Heart right ventricle (tissue), 16 donors: Measurements from ENCODE around the gene PXDC1. TPM values are rescaled to one million over a fixed set of nuclear protein-coding genes. Genes with fewer than 3 reads are reported as not detected.

ENCODE experiments used
- ATAC-seq, 8 donors: fragments of 200-7000 bp; cut with Tn5 transposase; one replicate each; pipeline ENCODE4 v1.9.1; 2020; ENCODE audit warnings: mild to moderate bottlenecking in 8 of 8, moderate library complexity in 8 of 8, moderate number of reproducible peaks in 1 of 8
- DNase-seq, 2 donors: peaks; one replicate each; pipeline ENCODE4 v3.0.0-alpha.2; 2020
- H3K27ac ChIP-seq, 10 donors: fragments of 200-600 bp; sonication (generic) in 2 of 10; one replicate each; pipeline versions ENCODE4 v1.5.0 to v1.8.0; 2020 to 2022; ENCODE audit warnings: mild to moderate bottlenecking in 3 of 10
- H3K27me3 ChIP-seq, 7 donors: fragments of 200-600 bp; one replicate each; pipeline ENCODE4 v1.8.0; 2021 to 2022; ENCODE audit warnings: mild to moderate bottlenecking in 2 of 7
- H3K36me3 ChIP-seq, 9 donors: fragments of 200-600 bp; sonication (generic) in 1 of 9; one replicate each; pipeline versions ENCODE4 v1.5.0 to v1.8.0; 2020 to 2022; ENCODE audit warnings: mild to moderate bottlenecking in 2 of 9
- H3K4me1 ChIP-seq, 9 donors: fragments of 200-600 bp; sonication (generic) in 1 of 9; one replicate each; pipeline versions ENCODE4 v1.5.0 to v1.8.0; 2020 to 2022; ENCODE audit warnings: mild to moderate bottlenecking in 4 of 9
- H3K4me3 ChIP-seq, 10 donors: fragments of 200-600 bp; sonication (generic) in 2 of 10; one replicate each; pipeline versions ENCODE4 v1.5.0 to v1.8.0; 2020 to 2022; ENCODE audit warnings: mild to moderate bottlenecking in 7 of 10, moderate library complexity in 2 of 10
- H3K9me3 ChIP-seq, 11 donors: fragments of 200-600 bp in 10 of 11; sonication (generic) in 2 of 11; one replicate each; pipeline versions ENCODE4 v1.5.0 to v1.8.0; 2013 to 2022; ENCODE audit warnings: mild to moderate bottlenecking in 2 of 11, control low read depth in 1 of 11, moderate library complexity in 1 of 11
- WGBS, 2 donors: extraction: QIAGEN DNeasy Blood & Tissue Kit; methylation state at CpG; one replicate each; pipeline ENCODE4 v1.1.7; 2013; ENCODE audit warnings: inconsistent platforms in 1 of 2; 5-methylcytosine and 5-hydroxymethylcytosine counted together
- intact Hi-C, 10 donors: fragments of 100-400 bp; cut with DNase I; formaldehyde crosslinking; loops; one replicate each; pipeline versions ENCODE4 v1.11.1 to v1.14.2; 2022
- polyA plus RNA-seq, 2 donors: library from polyadenylated mRNA; stranded (reverse); fragments of 200-250 nt; gene quantifications; one replicate each; pipeline ENCODE4 v1.2.3, GENCODE V29; 2013
- total RNA-seq, 10 donors: library from RNA; stranded (reverse); fragmentation: NEBNext Ultra II Directional in 3 of 10; extraction: Animal tissue kit (Norgen Biotek cat#: 25700) in 3 of 10; gene quantifications; one replicate each; pipeline versions ENCODE4 v1.2.1 to v1.2.4, GENCODE V29; 2021 to 2023
- TF ChIP-seq, protein P1 (sequence below), 9 donors: fragments of 200-600 bp; sonication (generic) in 2 of 9; IDR thresholded peaks; one replicate each; pipeline versions ENCODE4 v1.5.0 to v1.8.0; 2021 to 2022; ENCODE audit warnings: antibody characterized with exemption in 9 of 9, mild to moderate bottlenecking in 5 of 9, moderate library complexity in 1 of 9
- donor health status: Arrhythmogenic right ventricular cardiomyopathy.
- donor health status: ischemic (EF 13 %, LVEDD 7.1; RV severe dilation, severe dysfunction).
- donor health status: healthy with polysubstance abuse.
- donor health status: DM: no; HTN: yes; CAD: no.
- donor health status: DM: no; HTN: no; CAD: no.
- donor health status: ischemic (EF 25% LVEDD 6.9; RV normal size, moderate dysfunction).
- donor health status: ischemic (EF 25% LVEDD 5.7; RV mildly dilated, moderate dysfunction).
- donor health status: healthy.
- donor health status: DM: yes; HTN: yes; CAD: no.
- donor health status: Ischemic cardiomyopathy.
- donor health status: ischemic (EF 35%, LVEDD 5.7; RV mildly dilated, moderate dysfunction).
- donor health status: nonischemic (EF 11% LVEDD 7.7; RV severe dilation, severe dysfunction).
- donor health status: DM: yes; HTN: yes; CAD: no.
- donor health status: PGD.
- donor health status: ischemic (EF 29% LVEDD 5.4; RV normal size, mild dysfunction).
- donor health status: nonischemic (EF 23%, LVEDD 6.1; RV moderate dilation, normal function).

Gene PXDC1
- total and polyA plus RNA-seq, 12 donors, result 11.3 to 69.9 (median 21.7) TPM

GRCh38 chr6:3737831-3738210, 13.7 kb downstream of the PXDC1 start:
- TF ChIP-seq, protein P1, sequence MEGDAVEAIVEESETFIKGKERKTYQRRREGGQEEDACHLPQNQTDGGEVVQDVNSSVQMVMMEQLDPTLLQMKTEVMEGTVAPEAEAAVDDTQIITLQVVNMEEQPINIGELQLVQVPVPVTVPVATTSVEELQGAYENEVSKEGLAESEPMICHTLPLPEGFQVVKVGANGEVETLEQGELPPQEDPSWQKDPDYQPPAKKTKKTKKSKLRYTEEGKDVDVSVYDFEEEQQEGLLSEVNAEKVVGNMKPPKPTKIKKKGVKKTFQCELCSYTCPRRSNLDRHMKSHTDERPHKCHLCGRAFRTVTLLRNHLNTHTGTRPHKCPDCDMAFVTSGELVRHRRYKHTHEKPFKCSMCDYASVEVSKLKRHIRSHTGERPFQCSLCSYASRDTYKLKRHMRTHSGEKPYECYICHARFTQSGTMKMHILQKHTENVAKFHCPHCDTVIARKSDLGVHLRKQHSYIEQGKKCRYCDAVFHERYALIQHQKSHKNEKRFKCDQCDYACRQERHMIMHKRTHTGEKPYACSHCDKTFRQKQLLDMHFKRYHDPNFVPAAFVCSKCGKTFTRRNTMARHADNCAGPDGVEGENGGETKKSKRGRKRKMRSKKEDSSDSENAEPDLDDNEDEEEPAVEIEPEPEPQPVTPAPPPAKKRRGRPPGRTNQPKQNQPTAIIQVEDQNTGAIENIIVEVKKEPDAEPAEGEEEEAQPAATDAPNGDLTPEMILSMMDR (IDR thresholded peaks at IDR 0.05), result no peak
- H3K27me3 ChIP-seq, result no peaks in the 10 kb centered on the region
- no peak overlapping the region for H3K4me3 ChIP-seq
- peaks cover 0 to 8% (median 0%) of the 10 kb centered on the region in 11 donors for H3K9me3 ChIP-seq
- DNase-seq (no peak), ATAC-seq (no peak)
- intact Hi-C loops, result loop anchor here in 8 of 10 donors (10.0 kb wide), 6 partner anchors 283 to 613 kb away; partner anchors contain the start of gene SLC22A23 (in 3 of the 8)
- peaks cover 7 to 70% (median 28%) of the 10 kb centered on the region in 9 donors for H3K4me1 ChIP-seq
- no peak overlapping the region for H3K27ac ChIP-seq
- peaks cover 0 to 66% (median 34%) of the 10 kb centered on the region in 9 donors for H3K36me3 ChIP-seq
- 88 to 90% methylated on average over 12 of the region's 12 CpGs for WGBS, 2 donors

DNA sequence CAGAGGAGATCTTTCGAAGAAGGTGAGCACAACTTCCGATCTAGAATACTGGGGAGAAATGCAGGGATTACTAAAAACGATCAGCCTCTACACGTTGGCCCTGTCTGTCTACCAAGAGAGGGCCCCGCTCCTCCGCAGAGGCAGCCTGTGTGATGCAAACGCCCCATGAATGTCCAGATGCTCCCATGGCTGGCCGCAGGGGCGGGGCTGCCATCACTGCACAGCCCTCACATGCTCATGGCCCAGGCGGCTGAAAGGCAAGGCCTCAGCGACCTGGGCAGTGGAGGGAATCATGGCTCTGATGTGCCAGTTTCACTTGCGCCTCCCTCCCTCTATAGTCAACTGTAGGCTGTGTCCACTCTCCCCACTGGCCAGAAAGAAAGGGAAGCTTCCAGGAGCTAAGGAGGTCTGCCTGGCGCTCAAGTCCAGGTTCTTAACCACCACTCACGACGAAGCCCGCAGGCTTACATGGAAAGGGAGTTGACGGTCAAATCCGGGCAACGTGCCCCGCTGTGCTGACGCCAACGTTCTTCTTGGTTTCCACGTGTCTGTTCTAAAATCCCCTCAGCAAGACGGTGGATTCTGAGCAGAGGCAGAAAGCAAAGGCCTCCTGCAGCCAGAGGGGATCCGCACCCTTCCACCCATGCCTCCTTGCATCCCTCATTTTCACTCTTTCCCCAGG, 14.2 kb downstream of the PXDC1 start:
- DNase-seq (no peak), ATAC-seq (no peak)
- Histone ChIP-seq H3K27me3 (no peaks in the 10 kb centered on the region), H3K4me3 (no peak overlapping the region), H3K4me1 (peaks cover 3 to 70% (median 30%) of the 10 kb centered on the region in 9 donors), H3K36me3 (peaks cover 0 to 68% (median 34%) of the 10 kb centered on the region in 9 donors), H3K27ac (no peak overlapping the region), H3K9me3 (peaks cover 0 to 8% (median 0%) of the 10 kb centered on the region in 11 donors)
- TF ChIP-seq, protein P1 (IDR thresholded peaks at IDR 0.05), result no peak
- intact Hi-C loops, result loop anchor here in 8 of 10 donors (10.0 kb wide), 6 partner anchors 282 to 612 kb away; partner anchors contain the start of gene SLC22A23 (in 3 of the 8)
- 84 to 86% methylated on average over 25 of the region's 25 CpGs for WGBS, 2 donors

GRCh38 chr6:3735029-3735605, 16.4 kb downstream of the PXDC1 start:
- WGBS, 2 donors, result 98% methylated on average over 5 of the region's 5 CpGs
- H3K9me3 ChIP-seq, result peaks cover 0 to 8% (median 0%) of the 10 kb centered on the region in 11 donors
- H3K27me3 ChIP-seq, result no peaks in the 10 kb centered on the region
- DNase-seq (no peak), ATAC-seq (no peak)
- TF ChIP-seq, protein P1 (IDR thresholded peaks at IDR 0.05), result no peak
- no peak overlapping the region for H3K4me3 ChIP-seq
- intact Hi-C loops, result loop anchor here in 8 of 10 donors (2.0 to 10.0 kb wide), 7 partner anchors 280 to 610 kb away; partner anchors contain the start of gene SLC22A23 (in 3 of the 8)
- H3K4me1 ChIP-seq, result peaks cover 0 to 57% (median 14%) of the 10 kb centered on the region in 9 donors
- no peak overlapping the region for H3K27ac ChIP-seq
- peaks cover 0 to 88% (median 36%) of the 10 kb centered on the region in 9 donors for H3K36me3 ChIP-seq

- no peak overlapping the region for H3K27ac ChIP-seq
- WGBS, 2 donors, result 87 to 89% methylated on average over 10 of the region's 10 CpGs
- intact Hi-C loops, result loop anchor here (2.0 to 10.0 kb wide), 11 partner anchors 279 to 609 kb away; partner anchors contain the start of gene SLC22A23 (in 3 of the 10)
These were observed 17.5 kb downstream of the PXDC1 start for GRCh38 chr6:3734023-3734422.

More at GRCh38 chr6:3734023-3734422, 17.5 kb downstream of the PXDC1 start:
- no peaks in the 10 kb centered on the region for H3K27me3 ChIP-seq
- no peak overlapping the region for H3K4me3 ChIP-seq
- TF ChIP-seq, protein P1 (IDR thresholded peaks at IDR 0.05), result no peak
- DNase-seq (no peak), ATAC-seq (no peak)
- H3K9me3 ChIP-seq, result peaks cover 0 to 8% (median 0%) of the 10 kb centered on the region in 11 donors
- H3K36me3 ChIP-seq, result peaks cover 0 to 94% (median 43%) of the 10 kb centered on the region in 9 donors
- peaks cover 0 to 46% (median 14%) of the 10 kb centered on the region in 9 donors for H3K4me1 ChIP-seq
